Right lobe of liver (tissue), 4 donors: ENCODE results near the gene LRRC2.

ENCODE experiments used
- CTCF ChIP-seq, 4 donors: fragments of 200-600 bp in 3 of 4; fragments of 450-650 bp in 1 of 4; IDR thresholded peaks; one replicate each; pipeline versions ENCODE4 v1.5.1 to v1.8.0; 2016 to 2022; ENCODE audit warnings: antibody characterized with exemption in 4 of 4, mild to moderate bottlenecking in 2 of 4
- POLR2A ChIP-seq: fragments of 450-650 bp; IDR thresholded peaks from one replicate; pipeline ENCODE4 v1.6.1; 2017; ENCODE audit warnings: antibody characterized with exemption, mild to moderate bottlenecking
- donor health status: DM: no; HTN: no; CAD: no.
- donor health status: DM: no; HTN: no; CAD: no.
- donor health status: DM: no; HTN: yes; CAD: no.

GRCh38 chr3:46565607-46566039 lies 479 bp downstream of the LRRC2 start:
- no peak for TF ChIP-seq CTCF (IDR thresholded peaks at IDR 0.05)
- TF ChIP-seq POLR2A: no peak
